ENCODE data around the gene GALNS.
"Not testable (repeated sequence)": the region's sequence is repeated elsewhere in the genome, so short reads cannot be mapped to it uniquely, and the experiment has no call there.

The GALNS gene

DNA sequence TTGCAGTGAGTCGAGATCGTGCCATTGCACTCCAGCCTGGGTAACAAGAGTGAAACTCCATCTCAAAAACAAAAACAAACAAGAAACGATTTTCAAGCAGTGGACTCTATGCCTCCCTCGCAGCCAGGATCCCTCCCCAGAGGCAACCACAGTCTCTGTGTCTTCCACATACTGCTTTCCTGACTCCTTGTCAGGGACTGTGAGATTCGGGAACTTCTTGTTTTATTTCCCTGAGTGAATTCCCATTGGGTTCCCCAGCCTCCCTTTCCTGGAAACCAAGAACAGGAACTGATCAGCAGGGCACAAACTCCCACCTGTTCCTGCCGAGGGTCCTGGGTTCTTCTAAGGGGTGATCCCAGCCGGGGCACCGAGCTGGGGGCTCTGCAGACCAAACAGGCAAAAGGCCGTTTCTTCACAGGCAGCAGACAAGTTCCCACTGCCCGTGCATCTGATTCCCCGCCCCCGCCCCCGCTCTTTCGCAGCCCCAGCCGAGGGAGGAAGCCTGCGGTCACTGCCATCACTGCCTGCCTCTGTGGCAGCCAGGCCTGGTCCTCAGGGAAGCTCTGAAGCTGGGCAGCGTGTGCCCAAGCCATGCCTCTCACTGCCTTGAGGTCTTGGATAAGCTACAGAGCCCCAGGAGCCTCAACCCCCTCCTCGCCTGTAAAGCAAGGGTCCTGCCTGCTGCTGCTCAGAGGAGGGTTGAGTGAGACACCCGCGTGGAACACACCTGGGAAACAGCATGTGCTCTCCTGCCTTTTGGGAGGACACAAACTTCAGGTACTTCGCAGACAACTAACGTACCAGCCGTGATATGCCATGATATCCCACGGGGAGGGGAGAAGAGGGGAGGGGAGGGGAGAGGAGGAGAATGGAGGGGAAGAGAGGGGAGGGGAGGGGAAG lies 66.2 kb downstream of the GALNS start:
- H3K4me3 ChIP-seq (ENCODE audit: low read depth, low read length) = no peak overlapping the region
- TF ChIP-seq, protein P1, sequence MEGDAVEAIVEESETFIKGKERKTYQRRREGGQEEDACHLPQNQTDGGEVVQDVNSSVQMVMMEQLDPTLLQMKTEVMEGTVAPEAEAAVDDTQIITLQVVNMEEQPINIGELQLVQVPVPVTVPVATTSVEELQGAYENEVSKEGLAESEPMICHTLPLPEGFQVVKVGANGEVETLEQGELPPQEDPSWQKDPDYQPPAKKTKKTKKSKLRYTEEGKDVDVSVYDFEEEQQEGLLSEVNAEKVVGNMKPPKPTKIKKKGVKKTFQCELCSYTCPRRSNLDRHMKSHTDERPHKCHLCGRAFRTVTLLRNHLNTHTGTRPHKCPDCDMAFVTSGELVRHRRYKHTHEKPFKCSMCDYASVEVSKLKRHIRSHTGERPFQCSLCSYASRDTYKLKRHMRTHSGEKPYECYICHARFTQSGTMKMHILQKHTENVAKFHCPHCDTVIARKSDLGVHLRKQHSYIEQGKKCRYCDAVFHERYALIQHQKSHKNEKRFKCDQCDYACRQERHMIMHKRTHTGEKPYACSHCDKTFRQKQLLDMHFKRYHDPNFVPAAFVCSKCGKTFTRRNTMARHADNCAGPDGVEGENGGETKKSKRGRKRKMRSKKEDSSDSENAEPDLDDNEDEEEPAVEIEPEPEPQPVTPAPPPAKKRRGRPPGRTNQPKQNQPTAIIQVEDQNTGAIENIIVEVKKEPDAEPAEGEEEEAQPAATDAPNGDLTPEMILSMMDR (IDR thresholded peaks at IDR 0.05; ENCODE audit: low read depth, low read length) = no peak
- no peak for DNase-seq (ENCODE audit: low read depth, low spot score)
- in situ Hi-C loops (cut with HindIII; ENCODE audit: low sequenced_read_pairs) = no loop called here

DNA sequence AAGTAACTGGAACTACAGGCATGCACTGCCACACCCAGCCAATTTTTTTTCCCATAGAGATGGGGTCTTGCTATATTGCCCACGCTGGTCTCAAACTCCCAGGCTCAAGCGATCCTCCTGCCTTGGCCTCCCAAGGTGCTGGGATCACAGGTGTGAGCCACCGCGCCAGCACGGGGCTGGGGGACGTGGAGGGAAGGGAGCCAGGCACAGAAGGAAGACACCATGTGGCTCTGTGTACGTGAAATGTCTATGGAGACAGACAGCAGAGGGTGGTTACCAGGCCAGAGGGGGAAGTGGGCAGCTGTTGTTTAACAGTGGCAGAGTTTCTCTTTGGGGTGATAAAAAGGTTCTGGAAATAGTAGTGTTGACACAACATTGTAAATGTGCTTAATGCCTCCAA lies 67.2 kb downstream of the GALNS start:
- DNase-seq (ENCODE audit: low read depth, low spot score) = no peak
- TF ChIP-seq, protein P1 (IDR thresholded peaks at IDR 0.05; ENCODE audit: low read depth, low read length) = no peak
- in situ Hi-C loops (cut with HindIII; ENCODE audit: low sequenced_read_pairs) = no loop called here
- H3K4me3 ChIP-seq (ENCODE audit: low read depth, low read length) = no peak overlapping the region

DNA sequence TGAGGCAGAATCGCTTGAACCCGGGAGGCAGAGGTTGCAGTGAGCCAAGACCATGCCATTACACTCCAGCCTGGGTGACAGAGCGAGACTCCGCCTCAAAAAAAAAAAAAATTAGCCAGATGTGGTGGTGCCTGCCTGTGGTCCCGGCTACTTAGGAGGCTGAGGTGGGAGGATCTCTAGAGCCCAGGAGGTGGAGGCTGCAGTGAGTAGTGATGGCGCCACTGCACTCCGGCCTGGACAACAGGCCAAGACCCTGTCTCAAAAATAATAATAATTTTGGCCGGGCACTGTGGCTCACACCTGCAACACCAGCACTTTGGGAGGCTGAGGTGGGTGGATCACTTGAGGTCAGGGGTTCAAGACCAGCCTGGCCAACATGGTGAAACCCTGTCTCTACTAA lies 68.0 kb downstream of the GALNS start:
- DNase-seq (ENCODE audit: low read depth, low spot score); H3K4me3 ChIP-seq (ENCODE audit: low read depth, low read length); in situ Hi-C loops (cut with HindIII; ENCODE audit: low sequenced_read_pairs): not testable (repeated sequence)

- no peak overlapping the region for H3K4me3 ChIP-seq (ENCODE audit: low read depth, low read length)
- DNase-seq (ENCODE audit: low read depth, low spot score) = no peak
- TF ChIP-seq, protein P1 (IDR thresholded peaks at IDR 0.05; ENCODE audit: low read depth, low read length) = no peak
- in situ Hi-C loops (cut with HindIII; ENCODE audit: low sequenced_read_pairs) = no loop called here
Measured at GRCh38 chr16:88787579-88788314, 69.0 kb downstream of the GALNS start.

DNA sequence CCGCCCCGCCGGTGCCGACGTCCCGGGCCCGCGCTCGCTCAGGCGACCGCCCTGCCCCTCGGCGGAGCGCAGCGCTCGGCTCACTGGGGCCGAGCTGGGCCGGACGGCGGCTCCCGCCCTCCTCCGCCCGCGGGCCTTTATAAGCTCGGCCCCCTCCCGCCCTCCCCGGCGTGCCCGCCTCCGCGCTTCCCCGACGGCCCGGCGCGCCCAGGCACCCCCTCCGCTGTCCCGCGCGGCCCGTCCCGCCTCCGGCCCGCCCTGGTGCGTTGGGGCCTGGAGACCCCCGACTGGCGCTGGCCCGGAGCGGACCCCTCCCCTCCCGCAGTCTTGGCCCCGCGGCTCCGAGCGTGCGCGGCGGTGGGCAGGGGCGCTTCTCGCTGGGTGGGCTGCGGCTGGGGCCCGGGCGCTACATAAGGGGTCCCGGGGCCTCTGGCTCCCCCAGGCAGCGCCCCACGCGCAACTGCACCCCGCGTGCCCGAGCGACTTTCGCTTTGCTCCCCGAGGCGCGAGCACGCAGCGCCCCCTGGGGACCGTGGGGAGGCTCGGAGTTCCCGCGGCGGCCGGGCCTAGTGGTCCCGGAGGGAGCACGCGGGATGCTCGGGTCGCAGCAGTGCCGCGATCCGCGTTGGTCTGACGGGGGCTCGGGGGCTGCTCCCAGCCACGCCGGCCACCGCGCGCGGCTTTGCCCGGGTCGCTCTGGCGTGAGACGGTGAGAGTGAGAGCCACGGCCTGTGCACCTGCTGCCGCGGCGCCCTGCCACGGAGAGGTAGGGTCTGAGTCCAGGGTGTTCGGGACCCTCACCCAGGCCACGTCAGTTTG lies 71.4 kb downstream of the GALNS start, which contains the start of gene PIEZO1:
PIEZO1 (minus strand) TSS at position 115 of the 819 bp plus-strand sequence. CDS start 256 bp downstream, outside the sequence.
- no peak for DNase-seq (ENCODE audit: low read depth, low spot score)
- in situ Hi-C loops (cut with HindIII; ENCODE audit: low sequenced_read_pairs) = no loop called here
- TF ChIP-seq, protein P1 (IDR thresholded peaks at IDR 0.05; ENCODE audit: low read depth, low read length) = peak; percentile 80
- peak within 1 kb of the TSS; percentile 61 for H3K4me3 ChIP-seq (ENCODE audit: low read depth, low read length)

DNA sequence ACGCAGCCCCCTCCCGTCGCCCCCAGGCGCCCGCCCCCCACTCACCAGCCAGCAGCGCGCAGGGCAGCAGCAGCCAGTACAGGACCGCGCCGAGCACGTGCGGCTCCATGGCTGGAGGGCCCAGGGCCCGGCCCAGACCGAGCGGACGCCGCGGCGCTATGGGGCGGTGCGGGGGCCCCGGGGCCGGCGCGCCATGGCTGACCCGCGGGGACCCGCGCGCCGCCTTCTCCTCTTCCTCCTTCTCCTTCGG lies 72.0 kb downstream of the GALNS start:
- peak overlapping the region; percentile 61 for H3K4me3 ChIP-seq (ENCODE audit: low read depth, low read length)
- TF ChIP-seq, protein P1 (IDR thresholded peaks at IDR 0.05; ENCODE audit: low read depth, low read length) = no peak
- in situ Hi-C loops (cut with HindIII; ENCODE audit: low sequenced_read_pairs) = no loop called here
- DNase-seq (ENCODE audit: low read depth, low spot score) = no peak

All from astrocyte of the spinal cord (primary cell).